H9 (cell line): Measurements from ENCODE around the gene BCKDHA. TPM values are rescaled to one million over a fixed set of nuclear protein-coding genes. Genes with fewer than 3 reads are reported as not detected.

ENCODE experiments used
- DNase-seq: peaks from one replicate; pipeline ENCODE4 v3.0.0-alpha.2; 2017
- H2AFZ ChIP-seq: one replicate; pipeline ENCODE4 v1.6.1; 2013; ENCODE audit warnings: mild to moderate bottlenecking, low read length, control low read depth, moderate library complexity
- H2AK5ac ChIP-seq: 2 replicates; pipeline ENCODE4 v1.6.1; 2013; ENCODE audit warnings: low read length, control low read depth, mixed read lengths; ENCODE audit not compliant: insufficient read length
- H2BK120ac ChIP-seq: one replicate; pipeline ENCODE4 v1.6.1; 2013; ENCODE audit warnings: low read depth, mild to moderate bottlenecking, low read length, control low read depth, inconsistent platforms; ENCODE audit not compliant: poor library complexity, severe bottlenecking
- H2BK12ac ChIP-seq: 2 replicates; pipeline ENCODE4 v1.6.1; 2013; ENCODE audit warnings: low read length, control low read depth, mixed read lengths, low read depth; ENCODE audit not compliant: insufficient read length
- H2BK15ac ChIP-seq: 2 replicates; pipeline ENCODE4 v1.6.1; 2013; ENCODE audit warnings: low read depth, low read length, control low read depth
- H2BK20ac ChIP-seq: one replicate; pipeline ENCODE4 v1.6.1; 2013; ENCODE audit warnings: low read depth, mild to moderate bottlenecking, low read length, control low read depth, inconsistent platforms; ENCODE audit not compliant: poor library complexity, severe bottlenecking
- H2BK5ac ChIP-seq: 2 replicates; pipeline ENCODE4 v1.6.1; 2013; ENCODE audit warnings: low read length, control low read depth, mixed read lengths; ENCODE audit not compliant: insufficient read length
- H3K14ac ChIP-seq: 2 replicates; pipeline ENCODE4 v1.6.1; 2013; ENCODE audit warnings: low read length, control low read depth; ENCODE audit not compliant: insufficient read depth
- H3K18ac ChIP-seq: 2 replicates; pipeline ENCODE4 v1.6.1; 2013; ENCODE audit warnings: low read depth, mild to moderate bottlenecking, mixed read lengths, low read length, control low read depth; ENCODE audit not compliant: insufficient read length
- H3K23ac ChIP-seq: 2 replicates; pipeline ENCODE4 v1.6.1; 2013; ENCODE audit warnings: low read length, control low read depth, mixed read lengths, low read depth; ENCODE audit not compliant: insufficient read length
- H3K23me2 ChIP-seq: 2 replicates; pipeline ENCODE4 v1.6.1; 2013; ENCODE audit warnings: low read depth, mild to moderate bottlenecking, mixed read lengths, low read length, control low read depth; ENCODE audit not compliant: insufficient read length, poor library complexity, severe bottlenecking
- H3K27ac ChIP-seq: 2 replicates; pipeline ENCODE4 v1.5.1; 2013; ENCODE audit warnings: low read length, control low read depth, mixed read lengths, low read depth; ENCODE audit not compliant: insufficient read length
- H3K27me3 ChIP-seq: 2 replicates; pipeline ENCODE4 v1.6.1; 2013; ENCODE audit warnings: low read length, control low read depth, inconsistent platforms; ENCODE audit not compliant: insufficient read depth
- H3K4ac ChIP-seq: 2 replicates; pipeline ENCODE4 v1.6.1; 2013; ENCODE audit warnings: low read depth, mild to moderate bottlenecking, control low read depth, inconsistent platforms, low read length, moderate library complexity
- H3K4me1 ChIP-seq: 2 replicates; pipeline ENCODE4 v1.6.1; 2013; ENCODE audit warnings: low read length, control low read depth, inconsistent platforms; ENCODE audit not compliant: insufficient read depth
- H3K4me2 ChIP-seq: 2 replicates; pipeline ENCODE4 v1.6.1; 2013; ENCODE audit warnings: low read length, control low read depth, mixed read lengths; ENCODE audit not compliant: insufficient read length, insufficient read depth
- H3K56ac ChIP-seq: 2 replicates; pipeline ENCODE4 v1.6.1; 2013; ENCODE audit warnings: low read depth, mild to moderate bottlenecking, mixed read lengths, low read length, control low read depth; ENCODE audit not compliant: insufficient read length
- H3K79me1 ChIP-seq: 2 replicates; pipeline ENCODE4 v1.6.1; 2013; ENCODE audit warnings: low read depth, mild to moderate bottlenecking, moderate library complexity, low read length, control low read depth, inconsistent platforms; ENCODE audit not compliant: insufficient read depth, poor library complexity, severe bottlenecking
- H3K79me2 ChIP-seq: 2 replicates; pipeline ENCODE4 v1.6.1; 2013; ENCODE audit warnings: low read length, control low read depth, inconsistent platforms; ENCODE audit not compliant: insufficient read depth
- H3K9ac ChIP-seq: 2 replicates; pipeline ENCODE4 v1.6.1; 2013; ENCODE audit warnings: low read length, control low read depth, mixed read lengths; ENCODE audit not compliant: insufficient read length; ENCODE audit errors: extremely low read depth
- H3K9me3 ChIP-seq: one replicate; pipeline ENCODE4 v1.6.1; 2013; ENCODE audit warnings: low read depth, low read length, inconsistent platforms; ENCODE audit not compliant: control insufficient read depth
- H3T11ph ChIP-seq: one replicate; pipeline ENCODE4 v1.6.1; 2013; ENCODE audit warnings: mild to moderate bottlenecking, low read length, control low read depth, inconsistent platforms
- H4K20me1 ChIP-seq: one replicate; pipeline ENCODE4 v1.6.1; 2013; ENCODE audit not compliant: control insufficient read depth, insufficient read length, insufficient read depth
- H4K5ac ChIP-seq: 2 replicates; pipeline ENCODE4 v1.6.1; 2013; ENCODE audit warnings: low read depth, mild to moderate bottlenecking, mixed read lengths, low read length, control low read depth; ENCODE audit not compliant: insufficient read length
- H4K8ac ChIP-seq: replicated peaks from 2 replicates; pipeline ENCODE4 v1.6.1; 2013; ENCODE audit warnings: low read length, control low read depth, mixed read lengths, low read depth; ENCODE audit not compliant: insufficient read length
- H4K91ac ChIP-seq: 2 replicates; pipeline ENCODE4 v1.6.1; 2013; ENCODE audit warnings: low read depth, mild to moderate bottlenecking, moderate library complexity, mixed read lengths, low read length, control low read depth; ENCODE audit not compliant: insufficient read length
- H3K27ac Mint-ChIP-seq, 3 experiments: 2 replicates in 2 of 3; 3 replicates in 1 of 3; pipeline ENCODE4 v1.8.0; 2020 to 2021; ENCODE audit warnings: mixed read lengths in 3 of 3, mild to moderate bottlenecking in 1 of 3, moderate library complexity in 1 of 3
- H3K27me3 Mint-ChIP-seq: 2 replicates; pipeline ENCODE4 v1.8.0; 2021; ENCODE audit warnings: low read depth, mild to moderate bottlenecking, moderate library complexity, mixed read lengths
- H3K36me3 Mint-ChIP-seq, 3 experiments: 2 replicates in 2 of 3; 3 replicates in 1 of 3; pipeline ENCODE4 v1.8.0; 2020 to 2021; ENCODE audit warnings: low read depth in 3 of 3, mixed read lengths in 3 of 3; ENCODE audit not compliant: insufficient read depth in 1 of 3
- H3K4me1 Mint-ChIP-seq, 2 experiments: 2 replicates each; pipeline ENCODE4 v1.8.0; 2020; ENCODE audit warnings: mixed read lengths in 2 of 2
- H3K4me3 Mint-ChIP-seq, 2 experiments: 2 replicates in 1 of 2; 3 replicates in 1 of 2; pipeline ENCODE4 v1.8.0; 2020 to 2021; ENCODE audit warnings: mild to moderate bottlenecking in 2 of 2, mixed read lengths in 2 of 2, moderate library complexity in 1 of 2
- H3K9me3 Mint-ChIP-seq, 2 experiments: 2 replicates in 1 of 2; 3 replicates in 1 of 2; pipeline ENCODE4 v1.8.0; 2020; ENCODE audit warnings: mild to moderate bottlenecking in 2 of 2, mixed read lengths in 2 of 2, moderate library complexity in 1 of 2
- WGBS: extraction: QIAGEN DNeasy Blood & Tissue Kit; methylation state at CpG from one replicate; pipeline ENCODE4 v1.1.7; 2013; ENCODE audit warnings: missing lambda C conversion rate, low lambda C conversion rate, mixed read lengths; ENCODE audit not compliant: insufficient read length; ENCODE audit errors: extremely low coverage; 5-methylcytosine and 5-hydroxymethylcytosine counted together
- total RNA-seq: library from RNA; stranded (reverse); gene quantifications from 2 replicates; pipeline ENCODE4 v1.2.1, GENCODE V29; 2021
- TF ChIP-seq, protein P1 (sequence below): fragments of 200-600 bp; sonication (generic); conservative IDR thresholded peaks from 3 replicates; pipeline ENCODE4 v1.8.0; 2021; ENCODE audit warnings: antibody characterized with exemption, mild to moderate bottlenecking

BCKDHA gene
- total RNA-seq, 1 experiment from 2014 or later: 21.1 TPM

- no peak overlapping the region for H4K8ac ChIP-seq
- no peak overlapping the region for H2BK15ac ChIP-seq
- H3K27me3 ChIP-seq: no peaks in the 10 kb centered on the region
Observed at GRCh38 chr19:41443813-41444455, 46.3 kb downstream of the BCKDHA start.

More at GRCh38 chr19:41443813-41444455, 46.3 kb downstream of the BCKDHA start:
- Histone ChIP-seq H3K23me2 (no peaks in the 10 kb centered on the region), H3K23ac (no peak overlapping the region), H3K18ac (no peak overlapping the region), H2BK5ac (no peak overlapping the region), H4K5ac (no peak overlapping the region), H3K79me2 (no peaks in the 10 kb centered on the region), H3K79me1 (no peaks in the 10 kb centered on the region), H3T11ph (no peak overlapping the region), H3K4me2 (no peak overlapping the region), H4K91ac (no peak overlapping the region), H3K56ac (no peak overlapping the region), H3K4ac (no peak overlapping the region), H3K4me1 (no peaks in the 10 kb centered on the region; the same call in 1 of the 2 replicates), H3K14ac (no peak overlapping the region), H2AK5ac (no peak overlapping the region), H3K27ac (no peak overlapping the region), H4K20me1 (no peaks in the 10 kb centered on the region), H3K9ac (no peak overlapping the region), H2BK120ac (no peak overlapping the region), H2BK12ac (no peak overlapping the region), H2BK20ac (no peak overlapping the region), H3K9me3 (no peaks in the 10 kb centered on the region), H2AFZ (no peak overlapping the region)
- peaks cover 0 to 7% of the 10 kb centered on the region in 2 experiments; a peak in 1 of 5 replicates for H3K9me3 Mint-ChIP-seq
- H3K27me3 Mint-ChIP-seq: peaks cover 19% of the 10 kb centered on the region
- no CpG with 5 or more reads among the region's 6 CpGs for WGBS
- TF ChIP-seq, protein P1, sequence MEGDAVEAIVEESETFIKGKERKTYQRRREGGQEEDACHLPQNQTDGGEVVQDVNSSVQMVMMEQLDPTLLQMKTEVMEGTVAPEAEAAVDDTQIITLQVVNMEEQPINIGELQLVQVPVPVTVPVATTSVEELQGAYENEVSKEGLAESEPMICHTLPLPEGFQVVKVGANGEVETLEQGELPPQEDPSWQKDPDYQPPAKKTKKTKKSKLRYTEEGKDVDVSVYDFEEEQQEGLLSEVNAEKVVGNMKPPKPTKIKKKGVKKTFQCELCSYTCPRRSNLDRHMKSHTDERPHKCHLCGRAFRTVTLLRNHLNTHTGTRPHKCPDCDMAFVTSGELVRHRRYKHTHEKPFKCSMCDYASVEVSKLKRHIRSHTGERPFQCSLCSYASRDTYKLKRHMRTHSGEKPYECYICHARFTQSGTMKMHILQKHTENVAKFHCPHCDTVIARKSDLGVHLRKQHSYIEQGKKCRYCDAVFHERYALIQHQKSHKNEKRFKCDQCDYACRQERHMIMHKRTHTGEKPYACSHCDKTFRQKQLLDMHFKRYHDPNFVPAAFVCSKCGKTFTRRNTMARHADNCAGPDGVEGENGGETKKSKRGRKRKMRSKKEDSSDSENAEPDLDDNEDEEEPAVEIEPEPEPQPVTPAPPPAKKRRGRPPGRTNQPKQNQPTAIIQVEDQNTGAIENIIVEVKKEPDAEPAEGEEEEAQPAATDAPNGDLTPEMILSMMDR: no peak
- H3K36me3 Mint-ChIP-seq: no peaks in the 10 kb centered on the region
- H3K4me3 Mint-ChIP-seq: peak overlapping the region in 1 of 2 experiments; percentile 3; a peak in 1 of 5 replicates
- DNase-seq: no peak
- H3K4me1 Mint-ChIP-seq: no peaks in the 10 kb centered on the region; a peak in 1 of 4 replicates
- H3K27ac Mint-ChIP-seq: no peak overlapping the region
